H9 (cell line): ENCODE measurements around the gene ELF3. TPM values are rescaled to one million over a fixed set of nuclear protein-coding genes. Genes with fewer than 3 reads are reported as not detected.

Source experiments
- DNase-seq: peaks from one replicate; pipeline ENCODE4 v3.0.0-alpha.2; 2017
- H2AFZ ChIP-seq: one replicate; pipeline ENCODE4 v1.6.1; 2013; ENCODE audit warnings: mild to moderate bottlenecking, low read length, control low read depth, moderate library complexity
- H2AK5ac ChIP-seq: 2 replicates; pipeline ENCODE4 v1.6.1; 2013; ENCODE audit warnings: low read length, control low read depth, mixed read lengths; ENCODE audit not compliant: insufficient read length
- H2BK120ac ChIP-seq: one replicate; pipeline ENCODE4 v1.6.1; 2013; ENCODE audit warnings: low read depth, mild to moderate bottlenecking, low read length, control low read depth, inconsistent platforms; ENCODE audit not compliant: poor library complexity, severe bottlenecking
- H2BK12ac ChIP-seq: 2 replicates; pipeline ENCODE4 v1.6.1; 2013; ENCODE audit warnings: low read length, control low read depth, mixed read lengths, low read depth; ENCODE audit not compliant: insufficient read length
- H2BK15ac ChIP-seq: 2 replicates; pipeline ENCODE4 v1.6.1; 2013; ENCODE audit warnings: low read depth, low read length, control low read depth
- H2BK20ac ChIP-seq: one replicate; pipeline ENCODE4 v1.6.1; 2013; ENCODE audit warnings: low read depth, mild to moderate bottlenecking, low read length, control low read depth, inconsistent platforms; ENCODE audit not compliant: poor library complexity, severe bottlenecking
- H2BK5ac ChIP-seq: 2 replicates; pipeline ENCODE4 v1.6.1; 2013; ENCODE audit warnings: low read length, control low read depth, mixed read lengths; ENCODE audit not compliant: insufficient read length
- H3K14ac ChIP-seq: 2 replicates; pipeline ENCODE4 v1.6.1; 2013; ENCODE audit warnings: low read length, control low read depth; ENCODE audit not compliant: insufficient read depth
- H3K18ac ChIP-seq: 2 replicates; pipeline ENCODE4 v1.6.1; 2013; ENCODE audit warnings: low read depth, mild to moderate bottlenecking, mixed read lengths, low read length, control low read depth; ENCODE audit not compliant: insufficient read length
- H3K23ac ChIP-seq: 2 replicates; pipeline ENCODE4 v1.6.1; 2013; ENCODE audit warnings: low read length, control low read depth, mixed read lengths, low read depth; ENCODE audit not compliant: insufficient read length
- H3K23me2 ChIP-seq: 2 replicates; pipeline ENCODE4 v1.6.1; 2013; ENCODE audit warnings: low read depth, mild to moderate bottlenecking, mixed read lengths, low read length, control low read depth; ENCODE audit not compliant: insufficient read length, poor library complexity, severe bottlenecking
- H3K27ac ChIP-seq: 2 replicates; pipeline ENCODE4 v1.5.1; 2013; ENCODE audit warnings: low read length, control low read depth, mixed read lengths, low read depth; ENCODE audit not compliant: insufficient read length
- H3K27me3 ChIP-seq: 2 replicates; pipeline ENCODE4 v1.6.1; 2013; ENCODE audit warnings: low read length, control low read depth, inconsistent platforms; ENCODE audit not compliant: insufficient read depth
- H3K4ac ChIP-seq: 2 replicates; pipeline ENCODE4 v1.6.1; 2013; ENCODE audit warnings: low read depth, mild to moderate bottlenecking, control low read depth, inconsistent platforms, low read length, moderate library complexity
- H3K4me1 ChIP-seq: 2 replicates; pipeline ENCODE4 v1.6.1; 2013; ENCODE audit warnings: low read length, control low read depth, inconsistent platforms; ENCODE audit not compliant: insufficient read depth
- H3K4me2 ChIP-seq: 2 replicates; pipeline ENCODE4 v1.6.1; 2013; ENCODE audit warnings: low read length, control low read depth, mixed read lengths; ENCODE audit not compliant: insufficient read length, insufficient read depth
- H3K56ac ChIP-seq: 2 replicates; pipeline ENCODE4 v1.6.1; 2013; ENCODE audit warnings: low read depth, mild to moderate bottlenecking, mixed read lengths, low read length, control low read depth; ENCODE audit not compliant: insufficient read length
- H3K79me1 ChIP-seq: 2 replicates; pipeline ENCODE4 v1.6.1; 2013; ENCODE audit warnings: low read depth, mild to moderate bottlenecking, moderate library complexity, low read length, control low read depth, inconsistent platforms; ENCODE audit not compliant: insufficient read depth, poor library complexity, severe bottlenecking
- H3K79me2 ChIP-seq: 2 replicates; pipeline ENCODE4 v1.6.1; 2013; ENCODE audit warnings: low read length, control low read depth, inconsistent platforms; ENCODE audit not compliant: insufficient read depth
- H3K9ac ChIP-seq: 2 replicates; pipeline ENCODE4 v1.6.1; 2013; ENCODE audit warnings: low read length, control low read depth, mixed read lengths; ENCODE audit not compliant: insufficient read length; ENCODE audit errors: extremely low read depth
- H3K9me3 ChIP-seq: one replicate; pipeline ENCODE4 v1.6.1; 2013; ENCODE audit warnings: low read depth, low read length, inconsistent platforms; ENCODE audit not compliant: control insufficient read depth
- H3T11ph ChIP-seq: one replicate; pipeline ENCODE4 v1.6.1; 2013; ENCODE audit warnings: mild to moderate bottlenecking, low read length, control low read depth, inconsistent platforms
- H4K20me1 ChIP-seq: one replicate; pipeline ENCODE4 v1.6.1; 2013; ENCODE audit not compliant: control insufficient read depth, insufficient read length, insufficient read depth
- H4K5ac ChIP-seq: 2 replicates; pipeline ENCODE4 v1.6.1; 2013; ENCODE audit warnings: low read depth, mild to moderate bottlenecking, mixed read lengths, low read length, control low read depth; ENCODE audit not compliant: insufficient read length
- H4K8ac ChIP-seq: replicated peaks from 2 replicates; pipeline ENCODE4 v1.6.1; 2013; ENCODE audit warnings: low read length, control low read depth, mixed read lengths, low read depth; ENCODE audit not compliant: insufficient read length
- H4K91ac ChIP-seq: 2 replicates; pipeline ENCODE4 v1.6.1; 2013; ENCODE audit warnings: low read depth, mild to moderate bottlenecking, moderate library complexity, mixed read lengths, low read length, control low read depth; ENCODE audit not compliant: insufficient read length
- H3K27ac Mint-ChIP-seq, 3 experiments: 2 replicates in 2 of 3; 3 replicates in 1 of 3; pipeline ENCODE4 v1.8.0; 2020 to 2021; ENCODE audit warnings: mixed read lengths in 3 of 3, mild to moderate bottlenecking in 1 of 3, moderate library complexity in 1 of 3
- H3K27me3 Mint-ChIP-seq: 2 replicates; pipeline ENCODE4 v1.8.0; 2021; ENCODE audit warnings: low read depth, mild to moderate bottlenecking, moderate library complexity, mixed read lengths
- H3K36me3 Mint-ChIP-seq, 3 experiments: 2 replicates in 2 of 3; 3 replicates in 1 of 3; pipeline ENCODE4 v1.8.0; 2020 to 2021; ENCODE audit warnings: low read depth in 3 of 3, mixed read lengths in 3 of 3; ENCODE audit not compliant: insufficient read depth in 1 of 3
- H3K4me1 Mint-ChIP-seq, 2 experiments: 2 replicates each; pipeline ENCODE4 v1.8.0; 2020; ENCODE audit warnings: mixed read lengths in 2 of 2
- H3K4me3 Mint-ChIP-seq, 2 experiments: 2 replicates in 1 of 2; 3 replicates in 1 of 2; pipeline ENCODE4 v1.8.0; 2020 to 2021; ENCODE audit warnings: mild to moderate bottlenecking in 2 of 2, mixed read lengths in 2 of 2, moderate library complexity in 1 of 2
- H3K9me3 Mint-ChIP-seq, 2 experiments: 2 replicates in 1 of 2; 3 replicates in 1 of 2; pipeline ENCODE4 v1.8.0; 2020; ENCODE audit warnings: mild to moderate bottlenecking in 2 of 2, mixed read lengths in 2 of 2, moderate library complexity in 1 of 2
- WGBS: extraction: QIAGEN DNeasy Blood & Tissue Kit; methylation state at CpG from one replicate; pipeline ENCODE4 v1.1.7; 2013; ENCODE audit warnings: missing lambda C conversion rate, low lambda C conversion rate, mixed read lengths; ENCODE audit not compliant: insufficient read length; ENCODE audit errors: extremely low coverage; 5-methylcytosine and 5-hydroxymethylcytosine counted together
- total RNA-seq: library from RNA; stranded (reverse); gene quantifications from 2 replicates; pipeline ENCODE4 v1.2.1, GENCODE V29; 2021
- TF ChIP-seq, protein P1 (sequence below): fragments of 200-600 bp; sonication (generic); conservative IDR thresholded peaks from 3 replicates; pipeline ENCODE4 v1.8.0; 2021; ENCODE audit warnings: antibody characterized with exemption, mild to moderate bottlenecking

Gene ELF3
- total RNA-seq, 1 experiment from 2014 or later = 10.4 TPM

DNA sequence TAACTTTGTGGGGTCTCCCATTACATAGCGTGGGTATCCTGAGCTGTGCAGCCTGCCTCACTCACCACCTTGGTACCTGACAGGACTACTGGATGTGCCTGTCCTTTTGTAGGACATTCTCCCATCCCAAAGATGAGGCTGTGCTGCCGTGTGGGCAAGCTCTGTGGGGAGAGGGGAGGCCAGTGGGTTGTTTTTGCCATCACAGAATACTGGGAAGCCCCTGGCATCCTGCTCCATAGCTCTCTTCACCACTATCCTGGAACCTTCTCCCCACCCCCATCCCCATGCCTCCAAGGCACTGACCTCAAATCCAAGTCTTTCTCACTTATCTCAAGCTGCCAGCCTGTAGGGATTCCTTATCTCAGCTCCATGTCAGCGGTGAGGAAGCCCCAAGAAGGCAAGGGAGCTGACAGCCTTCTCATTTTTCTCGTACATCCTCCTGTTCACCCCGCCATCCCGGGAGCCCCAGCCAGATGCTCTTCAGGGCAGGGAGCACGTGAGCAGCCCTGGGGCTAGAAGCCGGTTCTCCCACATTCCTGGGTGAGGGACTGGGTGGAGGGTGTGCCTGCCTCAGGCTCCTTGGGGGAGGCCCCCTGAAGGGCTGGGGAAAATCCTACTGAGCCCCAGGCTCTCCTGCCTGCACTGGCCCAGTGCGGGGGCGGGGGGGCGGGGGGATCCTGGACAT lies 2.4 kb upstream of the ELF3 start:
- peak overlapping the region; percentile 94 to 99 (median 98); a peak in 5 of 7 replicates for H3K27ac Mint-ChIP-seq
- peak; percentile 94 for DNase-seq
- Histone ChIP-seq H3K9me3 (no peaks in the 10 kb centered on the region), H3K27me3 (no peaks in the 10 kb centered on the region), H3K79me2 (no peaks in the 10 kb centered on the region), H2BK20ac (no peak overlapping the region), H3K23me2 (peaks cover 15% of the 10 kb centered on the region), H3K23ac (no peak overlapping the region), H4K20me1 (no peaks in the 10 kb centered on the region), H2BK12ac (peak overlapping the region; percentile 91), H2AFZ (no peak overlapping the region), H4K5ac (no peak overlapping the region), H2BK15ac (no peak overlapping the region), H3K14ac (peak overlapping the region; percentile 94), H3K18ac (peak overlapping the region; percentile 92), H3K27ac (peak overlapping the region; percentile 7), H3K4me2 (peak overlapping the region; percentile 49), H3K4ac (peak overlapping the region; percentile 8; the same call in 1 of the 2 replicates), H3K79me1 (no peaks in the 10 kb centered on the region), H3K9ac (no peak overlapping the region), H4K8ac (no peak overlapping the region), H4K91ac (peak overlapping the region; percentile 31), H2BK5ac (no peak overlapping the region), H3T11ph (no peak overlapping the region), H3K4me1 (peaks cover 16% of the 10 kb centered on the region), H3K56ac (no peak overlapping the region), H2AK5ac (peak overlapping the region; percentile 28), H2BK120ac (peak overlapping the region; percentile 28)
- peaks cover 46 to 64% of the 10 kb centered on the region in 2 experiments for H3K4me1 Mint-ChIP-seq
- WGBS = no CpG with 5 or more reads among the region's 11 CpGs
- H3K9me3 Mint-ChIP-seq = no peaks in the 10 kb centered on the region
- no peaks in the 10 kb centered on the region for H3K27me3 Mint-ChIP-seq
- TF ChIP-seq, protein P1, sequence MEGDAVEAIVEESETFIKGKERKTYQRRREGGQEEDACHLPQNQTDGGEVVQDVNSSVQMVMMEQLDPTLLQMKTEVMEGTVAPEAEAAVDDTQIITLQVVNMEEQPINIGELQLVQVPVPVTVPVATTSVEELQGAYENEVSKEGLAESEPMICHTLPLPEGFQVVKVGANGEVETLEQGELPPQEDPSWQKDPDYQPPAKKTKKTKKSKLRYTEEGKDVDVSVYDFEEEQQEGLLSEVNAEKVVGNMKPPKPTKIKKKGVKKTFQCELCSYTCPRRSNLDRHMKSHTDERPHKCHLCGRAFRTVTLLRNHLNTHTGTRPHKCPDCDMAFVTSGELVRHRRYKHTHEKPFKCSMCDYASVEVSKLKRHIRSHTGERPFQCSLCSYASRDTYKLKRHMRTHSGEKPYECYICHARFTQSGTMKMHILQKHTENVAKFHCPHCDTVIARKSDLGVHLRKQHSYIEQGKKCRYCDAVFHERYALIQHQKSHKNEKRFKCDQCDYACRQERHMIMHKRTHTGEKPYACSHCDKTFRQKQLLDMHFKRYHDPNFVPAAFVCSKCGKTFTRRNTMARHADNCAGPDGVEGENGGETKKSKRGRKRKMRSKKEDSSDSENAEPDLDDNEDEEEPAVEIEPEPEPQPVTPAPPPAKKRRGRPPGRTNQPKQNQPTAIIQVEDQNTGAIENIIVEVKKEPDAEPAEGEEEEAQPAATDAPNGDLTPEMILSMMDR = no peak
- H3K4me3 Mint-ChIP-seq = peak overlapping the region; percentile 47 to 58; a peak in 3 of 5 replicates
- peaks cover 11 to 41% (median 37%) of the 10 kb centered on the region in 3 experiments; a peak in 6 of 7 replicates for H3K36me3 Mint-ChIP-seq
